ENCODE results near the gene CETP.
A peak's percentile ranks its signal among the peaks of the same experiment; 100 is the strongest.

DNA sequence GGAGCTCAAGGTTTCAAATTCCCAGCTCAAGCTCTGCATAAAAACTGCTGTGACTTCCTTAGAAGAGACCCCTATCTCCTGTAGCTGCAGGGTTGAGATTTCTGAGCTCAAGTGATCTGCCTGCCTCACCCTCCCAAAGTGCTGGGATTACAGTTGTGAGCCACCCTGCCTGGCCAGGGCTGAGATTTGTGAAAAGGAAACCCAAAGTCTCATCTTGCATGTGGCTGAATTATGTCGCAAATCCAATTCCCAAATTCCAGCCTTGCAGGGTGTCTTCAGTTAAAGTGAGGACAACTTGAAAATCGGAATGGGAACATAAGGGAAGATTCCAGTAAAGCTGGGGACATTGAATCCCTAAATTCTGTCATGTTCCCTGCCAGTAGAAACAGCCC, 14.2 kb upstream of the CETP start:
- TF ChIP-seq, protein P1, sequence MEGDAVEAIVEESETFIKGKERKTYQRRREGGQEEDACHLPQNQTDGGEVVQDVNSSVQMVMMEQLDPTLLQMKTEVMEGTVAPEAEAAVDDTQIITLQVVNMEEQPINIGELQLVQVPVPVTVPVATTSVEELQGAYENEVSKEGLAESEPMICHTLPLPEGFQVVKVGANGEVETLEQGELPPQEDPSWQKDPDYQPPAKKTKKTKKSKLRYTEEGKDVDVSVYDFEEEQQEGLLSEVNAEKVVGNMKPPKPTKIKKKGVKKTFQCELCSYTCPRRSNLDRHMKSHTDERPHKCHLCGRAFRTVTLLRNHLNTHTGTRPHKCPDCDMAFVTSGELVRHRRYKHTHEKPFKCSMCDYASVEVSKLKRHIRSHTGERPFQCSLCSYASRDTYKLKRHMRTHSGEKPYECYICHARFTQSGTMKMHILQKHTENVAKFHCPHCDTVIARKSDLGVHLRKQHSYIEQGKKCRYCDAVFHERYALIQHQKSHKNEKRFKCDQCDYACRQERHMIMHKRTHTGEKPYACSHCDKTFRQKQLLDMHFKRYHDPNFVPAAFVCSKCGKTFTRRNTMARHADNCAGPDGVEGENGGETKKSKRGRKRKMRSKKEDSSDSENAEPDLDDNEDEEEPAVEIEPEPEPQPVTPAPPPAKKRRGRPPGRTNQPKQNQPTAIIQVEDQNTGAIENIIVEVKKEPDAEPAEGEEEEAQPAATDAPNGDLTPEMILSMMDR (IDR thresholded peaks at IDR 0.05): no peak
- no peak for TF ChIP-seq POLR2A (IDR thresholded peaks at IDR 0.05)
- peak in 1 of 3 donors; percentile 7 for TF ChIP-seq POLR2AphosphoS5 (IDR thresholded peaks at IDR 0.05)
